Ovary (tissue), 3 donors: ENCODE results near the gene FOXN4.

ENCODE experiments used
- EP300 ChIP-seq: sonication (generic); formaldehyde crosslinking; IDR thresholded peaks from one replicate; pipeline ENCODE4 v1.6.1; 2017; ENCODE audit warnings: antibody characterized with exemption
- POLR2A ChIP-seq: fragments of 450-650 bp; IDR thresholded peaks from one replicate; pipeline ENCODE4 v1.6.1; 2017; ENCODE audit warnings: antibody characterized with exemption, mild to moderate bottlenecking, moderate library complexity
- TF ChIP-seq, protein P1 (sequence below), 3 donors: fragments of 450-650 bp in 2 of 3; fragments of 200-600 bp in 1 of 3; IDR thresholded peaks; one replicate each; pipeline versions ENCODE4 v1.5.1 to v1.8.0; 2016 to 2022; ENCODE audit warnings: antibody characterized with exemption in 3 of 3, mild to moderate bottlenecking in 1 of 3
- donor health status: DM: no; HTN: no; CAD: no.

DNA sequence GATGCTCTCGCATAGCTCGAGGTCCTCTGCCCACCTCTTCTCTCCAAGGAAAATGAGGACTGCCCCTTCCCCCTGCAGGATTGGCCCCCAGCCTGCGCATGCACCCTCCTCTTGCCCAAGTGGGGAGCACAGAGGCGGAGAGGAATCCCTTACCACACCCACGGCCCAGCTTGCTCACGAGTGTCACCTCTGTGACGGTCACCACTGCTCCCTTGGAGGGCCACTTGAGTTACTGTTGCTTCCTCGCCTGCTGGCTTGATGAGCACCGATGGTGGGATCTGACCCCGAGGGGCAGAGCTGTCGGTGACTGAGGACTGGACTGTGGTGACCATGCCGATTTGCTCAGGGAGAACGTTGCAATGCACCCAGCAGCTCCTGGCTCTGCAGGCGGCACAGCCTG lies 41.7 kb downstream of the FOXN4 start:
- TF ChIP-seq, protein P1, sequence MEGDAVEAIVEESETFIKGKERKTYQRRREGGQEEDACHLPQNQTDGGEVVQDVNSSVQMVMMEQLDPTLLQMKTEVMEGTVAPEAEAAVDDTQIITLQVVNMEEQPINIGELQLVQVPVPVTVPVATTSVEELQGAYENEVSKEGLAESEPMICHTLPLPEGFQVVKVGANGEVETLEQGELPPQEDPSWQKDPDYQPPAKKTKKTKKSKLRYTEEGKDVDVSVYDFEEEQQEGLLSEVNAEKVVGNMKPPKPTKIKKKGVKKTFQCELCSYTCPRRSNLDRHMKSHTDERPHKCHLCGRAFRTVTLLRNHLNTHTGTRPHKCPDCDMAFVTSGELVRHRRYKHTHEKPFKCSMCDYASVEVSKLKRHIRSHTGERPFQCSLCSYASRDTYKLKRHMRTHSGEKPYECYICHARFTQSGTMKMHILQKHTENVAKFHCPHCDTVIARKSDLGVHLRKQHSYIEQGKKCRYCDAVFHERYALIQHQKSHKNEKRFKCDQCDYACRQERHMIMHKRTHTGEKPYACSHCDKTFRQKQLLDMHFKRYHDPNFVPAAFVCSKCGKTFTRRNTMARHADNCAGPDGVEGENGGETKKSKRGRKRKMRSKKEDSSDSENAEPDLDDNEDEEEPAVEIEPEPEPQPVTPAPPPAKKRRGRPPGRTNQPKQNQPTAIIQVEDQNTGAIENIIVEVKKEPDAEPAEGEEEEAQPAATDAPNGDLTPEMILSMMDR (IDR thresholded peaks at IDR 0.05) = no peak
- TF ChIP-seq EP300 (no peak), POLR2A (no peak)
